GM19099 (cell line): ENCODE data around the gene BLCAP.
A peak's percentile ranks its signal among the peaks of the same experiment; 100 is the strongest.

ENCODE experiments used
- POLR2A ChIP-seq: IDR thresholded peaks from 3 replicates; pipeline ENCODE4 v1.6.1; 2011; ENCODE audit warnings: low read depth; ENCODE audit not compliant: insufficient read length; ENCODE audit errors: extremely low read depth

BLCAP gene

GRCh38 chr20:37527638-37528445 lies at the start of gene BLCAP:
TSS of gene BLCAP (minus strand) at chr20:37527876. CDS start at chr20:37519174, 8,702 bp downstream.
- peak; percentile 90 for TF ChIP-seq POLR2A

- TF ChIP-seq POLR2A, result no peak
Measured at GRCh38 chr20:37576911-37577310, 49.2 kb upstream of the BLCAP start.

- no peak for TF ChIP-seq POLR2A
Measured at GRCh38 chr20:37575884-37576283, 48.2 kb upstream of the BLCAP start.

- no peak for TF ChIP-seq POLR2A
Measured at GRCh38 chr20:37574199-37574890, 46.7 kb upstream of the BLCAP start.

GRCh38 chr20:37573626-37574198 lies 46.0 kb upstream of the BLCAP start:
- TF ChIP-seq POLR2A, result no peak

GRCh38 chr20:37571033-37571432 lies 43.4 kb upstream of the BLCAP start:
- TF ChIP-seq POLR2A, result no peak

- no peak for TF ChIP-seq POLR2A
Measured at GRCh38 chr20:37570419-37570818, 42.7 kb upstream of the BLCAP start.

- TF ChIP-seq POLR2A, result no peak
Measured at GRCh38 chr20:37567671-37568588, 40.3 kb upstream of the BLCAP start.

- TF ChIP-seq POLR2A, result no peak
Measured at GRCh38 chr20:37567331-37567665, 39.6 kb upstream of the BLCAP start.

GRCh38 chr20:37566590-37567330 lies 39.1 kb upstream of the BLCAP start:
- TF ChIP-seq POLR2A, result no peak

GRCh38 chr20:37565134-37565811 lies 37.6 kb upstream of the BLCAP start:
- TF ChIP-seq POLR2A, result no peak

- no peak for TF ChIP-seq POLR2A
Measured at GRCh38 chr20:37564388-37565133, 36.9 kb upstream of the BLCAP start.

- no peak for TF ChIP-seq POLR2A
Measured at GRCh38 chr20:37564016-37564387, 36.3 kb upstream of the BLCAP start.

GRCh38 chr20:37562695-37563480 lies 35.2 kb upstream of the BLCAP start:
- no peak for TF ChIP-seq POLR2A
